Heart left ventricle (tissue), 13 donors: Measurements from ENCODE around the gene BCL2L13.

ENCODE experiments used
- POLR2A ChIP-seq, 2 donors: fragments of 450-650 bp; IDR thresholded peaks; one replicate each; pipeline ENCODE4 v1.6.1; 2017; ENCODE audit warnings: antibody characterized with exemption in 2 of 2, mild to moderate bottlenecking in 2 of 2, moderate library complexity in 2 of 2
- TF ChIP-seq, protein P1 (sequence below), 12 donors: fragments of 200-600 bp; sonication (generic) in 4 of 12; IDR thresholded peaks; one replicate each; pipeline versions ENCODE4 v1.5.0 to v1.8.0; 2018 to 2022; ENCODE audit warnings: antibody characterized with exemption in 12 of 12, mild to moderate bottlenecking in 5 of 12
- donor health status: ischemic (EF 13 %, LVEDD 7.1; RV severe dilation, severe dysfunction).
- donor health status: DM: no; HTN: yes; CAD: no.
- donor health status: DM: no; HTN: no; CAD: no.
- donor health status: ischemic (EF 25% LVEDD 6.9; RV normal size, moderate dysfunction).
- donor health status: ischemic (EF 25% LVEDD 5.7; RV mildly dilated, moderate dysfunction).
- donor health status: ischemic (EF 35%, LVEDD 5.7; RV mildly dilated, moderate dysfunction).
- donor health status: nonischemic (EF 11% LVEDD 7.7; RV severe dilation, severe dysfunction).
- donor health status: DM: yes; HTN: yes; CAD: no.
- donor health status: PGD.
- donor health status: ischemic (EF 29% LVEDD 5.4; RV normal size, mild dysfunction).
- donor health status: nonischemic (EF 23%, LVEDD 6.1; RV moderate dilation, normal function).

DNA sequence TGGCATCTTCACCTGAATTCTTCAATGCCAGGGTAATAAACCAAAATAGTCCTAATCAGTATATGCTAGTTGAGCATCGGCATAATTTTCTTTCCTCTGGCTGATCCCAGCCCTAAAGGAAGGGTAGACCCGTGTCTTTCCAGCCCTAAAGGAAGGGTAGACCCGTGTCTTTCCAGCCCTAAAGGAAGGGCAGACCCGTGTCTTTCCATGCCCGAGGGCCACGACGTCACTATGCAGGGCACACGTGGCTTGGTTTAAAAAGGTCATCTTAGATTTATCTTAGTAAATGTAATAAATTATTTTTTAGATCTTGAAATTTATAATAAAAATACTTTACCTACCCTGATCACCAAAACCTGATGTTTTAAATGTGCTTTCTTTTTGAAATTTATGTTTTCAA is 90.2 kb downstream of the BCL2L13 start:
- TF ChIP-seq POLR2A (IDR thresholded peaks at IDR 0.05): no peak
- TF ChIP-seq, protein P1, sequence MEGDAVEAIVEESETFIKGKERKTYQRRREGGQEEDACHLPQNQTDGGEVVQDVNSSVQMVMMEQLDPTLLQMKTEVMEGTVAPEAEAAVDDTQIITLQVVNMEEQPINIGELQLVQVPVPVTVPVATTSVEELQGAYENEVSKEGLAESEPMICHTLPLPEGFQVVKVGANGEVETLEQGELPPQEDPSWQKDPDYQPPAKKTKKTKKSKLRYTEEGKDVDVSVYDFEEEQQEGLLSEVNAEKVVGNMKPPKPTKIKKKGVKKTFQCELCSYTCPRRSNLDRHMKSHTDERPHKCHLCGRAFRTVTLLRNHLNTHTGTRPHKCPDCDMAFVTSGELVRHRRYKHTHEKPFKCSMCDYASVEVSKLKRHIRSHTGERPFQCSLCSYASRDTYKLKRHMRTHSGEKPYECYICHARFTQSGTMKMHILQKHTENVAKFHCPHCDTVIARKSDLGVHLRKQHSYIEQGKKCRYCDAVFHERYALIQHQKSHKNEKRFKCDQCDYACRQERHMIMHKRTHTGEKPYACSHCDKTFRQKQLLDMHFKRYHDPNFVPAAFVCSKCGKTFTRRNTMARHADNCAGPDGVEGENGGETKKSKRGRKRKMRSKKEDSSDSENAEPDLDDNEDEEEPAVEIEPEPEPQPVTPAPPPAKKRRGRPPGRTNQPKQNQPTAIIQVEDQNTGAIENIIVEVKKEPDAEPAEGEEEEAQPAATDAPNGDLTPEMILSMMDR (IDR thresholded peaks at IDR 0.05): no peak
